Natural killer cell treated with Interleukin-12 subunit alpha and Interleukin-12 subunit beta and Interleukin-15 and Interleukin-18, amount 100 ng/mL, for 72 hours (primary cell): ENCODE results near the gene RRP36. TPM values are rescaled to one million over a fixed set of nuclear protein-coding genes. Genes with fewer than 3 reads are reported as not detected.
A peak's percentile ranks its signal among the peaks of the same experiment; 100 is the strongest.
"Not testable (repeated sequence)": the region's sequence is repeated elsewhere in the genome, so short reads cannot be mapped to it uniquely, and the experiment has no call there.

Experiments used
- ATAC-seq, 2 donors: fragments of 150-1000 bp; cut with Tn5 transposase in 1 of 2; sonication (Bioruptor Pico), chemical (Tn5 transposase) in 1 of 2; 2 replicates each; pipeline ENCODE4 v1.10.0; 2021
- DNase-seq: peaks from one replicate; pipeline ENCODE4 v3.0.0; 2022; ENCODE audit warnings: low spot score
- H3K27ac Mint-ChIP-seq, 2 donors: 1 replicate in 1 of 2; 2 replicates in 1 of 2; pipeline ENCODE4 v1.8.0; 2022; ENCODE audit warnings: mixed read lengths in 2 of 2, mild to moderate bottlenecking in 1 of 2, moderate library complexity in 1 of 2
- H3K27me3 Mint-ChIP-seq, 2 donors: 1 replicate in 1 of 2; 2 replicates in 1 of 2; pipeline ENCODE4 v1.8.0; 2022; ENCODE audit warnings: mixed read lengths in 2 of 2
- H3K36me3 Mint-ChIP-seq: one replicate; pipeline ENCODE4 v1.8.0; 2022; ENCODE audit warnings: mixed read lengths
- H3K4me1 Mint-ChIP-seq, 2 donors: 1 replicate in 1 of 2; 2 replicates in 1 of 2; pipeline ENCODE4 v1.8.0; 2022; ENCODE audit warnings: low read depth in 2 of 2, mixed read lengths in 2 of 2, mild to moderate bottlenecking in 1 of 2
- H3K4me3 Mint-ChIP-seq: one replicate; pipeline ENCODE4 v1.8.0; 2022; ENCODE audit warnings: mixed read lengths
- H3K9me3 Mint-ChIP-seq: 2 replicates; pipeline ENCODE4 v1.8.0; 2022; ENCODE audit warnings: mixed read lengths
- total RNA-seq, 2 donors: library from RNA; stranded (reverse); gene quantifications; one replicate each; pipeline ENCODE4 v1.2.3, GENCODE V29; 2022

The RRP36 gene
- total RNA-seq, 2 donors from 2014 or later, result 86.9 to 96.5 TPM

DNA sequence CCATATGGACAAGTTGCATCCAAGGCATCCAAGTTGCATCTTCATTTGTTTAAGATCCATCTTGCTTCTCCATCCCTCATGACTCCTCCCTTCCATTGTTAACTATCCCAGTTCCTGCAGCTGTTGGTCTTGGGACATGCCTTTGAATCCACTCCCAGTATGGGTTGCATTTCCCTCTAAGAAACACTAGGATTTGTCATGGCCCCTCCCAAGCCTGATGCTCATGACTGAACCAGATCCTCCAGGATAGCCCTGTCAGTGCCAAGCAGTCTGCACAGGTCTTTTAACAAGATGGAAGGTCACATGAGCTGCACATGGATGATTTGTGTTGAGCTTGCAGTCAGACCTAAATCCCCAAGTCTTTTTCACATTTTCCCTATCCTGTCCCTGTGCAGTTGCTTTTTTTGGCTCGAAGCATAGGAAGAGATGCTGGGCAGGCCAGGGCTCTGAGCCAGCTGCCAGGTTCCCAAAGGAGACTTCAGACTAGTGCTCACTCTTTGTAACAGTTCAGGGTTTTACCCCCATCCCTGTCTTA lies 32.9 kb upstream of the RRP36 start:
- DNase-seq, result no peak
- Mint-ChIP-seq H3K27ac (no peak overlapping the region), H3K4me3 (no peak overlapping the region), H3K4me1 (peaks cover 41 to 43% of the 10 kb centered on the region in 2 donors), H3K36me3 (peaks cover 5% of the 10 kb centered on the region), H3K9me3 (no peaks in the 10 kb centered on the region), H3K27me3 (no peaks in the 10 kb centered on the region)
- ATAC-seq, result no peak

DNA sequence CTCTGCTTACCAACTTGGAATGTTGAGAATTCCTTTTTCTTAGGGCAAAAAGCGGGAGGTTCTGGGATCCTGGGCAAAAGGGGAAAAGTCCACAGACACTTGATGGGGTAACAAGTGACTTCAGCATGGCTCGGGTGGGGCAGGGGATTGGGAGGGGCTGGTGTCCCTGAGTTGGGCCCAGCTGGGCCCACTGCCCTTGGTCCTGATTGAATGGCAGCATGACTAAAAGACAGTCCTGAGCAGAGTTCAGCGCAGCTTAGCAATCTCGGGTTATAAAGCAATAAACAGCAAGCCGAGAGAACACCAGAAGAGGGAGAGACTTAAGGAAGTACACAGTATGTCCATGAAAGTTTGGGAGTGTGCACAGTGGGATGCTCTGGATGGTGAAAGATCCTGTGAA lies 31.5 kb upstream of the RRP36 start:
- H3K9me3 Mint-ChIP-seq, result no peaks in the 10 kb centered on the region
- H3K27me3 Mint-ChIP-seq, result no peaks in the 10 kb centered on the region
- no peak for DNase-seq
- H3K27ac Mint-ChIP-seq, result no peak overlapping the region
- peaks cover 8% of the 10 kb centered on the region for H3K36me3 Mint-ChIP-seq
- ATAC-seq, result no peak
- H3K4me1 Mint-ChIP-seq, result peaks cover 33 to 38% of the 10 kb centered on the region in 2 donors
- H3K4me3 Mint-ChIP-seq, result no peak overlapping the region

DNA sequence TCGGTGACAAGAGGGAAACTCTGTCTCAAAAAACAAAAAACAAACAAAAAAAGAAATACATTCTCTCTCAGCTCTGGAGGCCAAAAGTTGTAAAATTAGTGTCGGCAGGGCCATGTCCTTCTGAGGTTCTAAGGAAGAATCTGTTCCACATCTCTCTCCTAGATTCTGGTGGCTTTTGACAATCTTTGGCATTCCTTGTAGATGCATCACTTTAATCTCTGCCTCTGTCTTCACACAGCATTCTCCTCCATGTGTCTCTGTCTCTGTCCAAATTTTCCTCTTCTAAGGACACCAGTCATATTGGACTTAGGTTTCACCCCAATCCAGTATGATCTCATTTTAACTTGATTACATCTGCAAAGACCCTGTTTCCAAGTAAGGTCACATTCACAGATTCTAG lies 28.0 kb upstream of the RRP36 start:
- Mint-ChIP-seq H3K9me3 (no peaks in the 10 kb centered on the region), H3K36me3 (peaks cover 4% of the 10 kb centered on the region), H3K4me3 (no peak overlapping the region), H3K4me1 (peaks cover 2 to 9% of the 10 kb centered on the region in 2 donors), H3K27me3 (no peaks in the 10 kb centered on the region), H3K27ac (no peak overlapping the region)
- ATAC-seq, result no peak
- no peak for DNase-seq

DNA sequence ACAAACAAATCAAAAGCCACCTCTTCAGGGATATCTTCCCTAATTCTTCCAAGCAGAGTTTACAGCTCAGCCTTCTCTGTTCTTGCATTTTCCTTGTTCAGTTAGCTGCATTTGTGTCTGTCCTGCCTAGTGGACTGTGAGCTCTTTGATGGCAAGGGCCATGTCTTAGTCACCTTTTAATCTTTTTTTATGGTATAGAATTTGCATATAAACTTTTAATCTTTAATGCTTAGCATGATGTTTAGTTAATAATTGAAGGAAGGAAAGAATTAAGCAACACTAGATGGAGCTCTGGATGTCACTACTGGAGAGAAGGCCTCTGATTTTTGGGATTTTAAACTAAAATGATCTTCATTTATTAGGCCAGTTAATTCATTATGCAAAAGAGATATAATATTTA lies 24.9 kb upstream of the RRP36 start:
- Mint-ChIP-seq H3K9me3 (no peaks in the 10 kb centered on the region), H3K27me3 (no peaks in the 10 kb centered on the region), H3K4me1 (peaks cover 0 to 6% of the 10 kb centered on the region in 2 donors), H3K36me3 (peaks cover 4% of the 10 kb centered on the region), H3K4me3 (no peak overlapping the region), H3K27ac (no peak overlapping the region)
- ATAC-seq (no peak), DNase-seq (no peak)

DNA sequence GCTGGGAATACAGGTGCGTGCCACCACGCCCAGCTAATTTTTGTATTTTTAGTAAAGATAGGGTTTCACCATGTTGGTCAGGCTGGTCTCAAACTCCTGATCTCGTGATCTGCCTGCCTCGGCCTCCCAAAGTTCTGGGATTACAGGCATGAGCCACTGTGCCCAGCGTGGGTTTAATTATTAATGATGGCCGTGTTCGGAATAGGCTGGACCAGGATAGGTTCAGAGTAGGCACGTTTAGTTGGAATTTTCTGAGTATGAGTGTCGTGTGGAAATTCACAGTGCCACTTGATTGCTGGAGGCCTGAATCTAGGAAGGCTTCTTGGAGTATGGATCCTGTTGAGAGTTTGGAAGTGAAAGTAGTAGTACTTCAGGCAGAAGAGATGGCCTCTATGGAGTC lies 23.2 kb upstream of the RRP36 start:
- H3K27ac Mint-ChIP-seq, DNase-seq, H3K9me3 Mint-ChIP-seq, H3K4me3 Mint-ChIP-seq, H3K36me3 Mint-ChIP-seq, ATAC-seq, H3K4me1 Mint-ChIP-seq, H3K27me3 Mint-ChIP-seq: not testable (repeated sequence)

DNA sequence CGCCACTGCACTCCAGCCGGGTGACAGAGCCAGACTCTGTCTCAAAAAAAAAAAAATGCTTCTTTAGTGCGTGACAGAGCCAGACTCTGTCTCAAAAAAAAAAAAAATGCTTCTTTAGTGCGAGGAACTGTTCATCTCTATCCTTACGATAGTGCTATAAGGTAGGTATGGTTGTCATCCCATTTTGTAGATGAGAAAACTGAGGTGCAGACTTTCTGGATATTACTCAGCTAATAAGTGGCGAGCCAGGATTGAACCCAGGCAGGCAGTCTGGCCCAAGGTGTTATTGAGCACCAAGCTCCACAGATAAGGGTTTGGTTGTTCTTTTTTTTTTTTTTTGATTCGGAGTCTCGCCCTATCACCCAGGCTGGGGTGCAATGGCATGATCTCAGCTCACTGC lies 19.6 kb upstream of the RRP36 start:
- DNase-seq, result no peak

DNA sequence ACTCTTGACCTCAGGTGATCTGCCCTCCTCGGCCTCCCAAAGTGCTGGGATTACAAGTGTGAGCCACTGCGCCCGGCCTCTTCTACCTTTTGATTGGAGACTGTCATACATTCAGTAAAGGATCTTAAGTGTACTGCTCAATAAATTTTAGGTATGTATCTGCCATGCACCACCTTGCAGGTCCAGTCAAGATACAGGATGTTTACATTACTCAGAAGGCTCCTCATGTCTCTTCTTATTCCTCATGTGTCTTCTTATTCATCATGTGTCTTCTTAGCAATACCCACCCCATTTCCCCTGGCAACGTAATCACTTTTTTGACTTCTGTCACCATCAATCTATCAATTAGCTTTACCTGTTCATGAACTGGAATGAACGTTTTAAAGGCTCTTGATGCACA lies 15.6 kb upstream of the RRP36 start:
- no peak overlapping the region for H3K27ac Mint-ChIP-seq
- H3K4me3 Mint-ChIP-seq, result no peak overlapping the region
- ATAC-seq (no peak), DNase-seq (no peak)
- no peaks in the 10 kb centered on the region for H3K27me3 Mint-ChIP-seq
- peaks cover 0 to 10% of the 10 kb centered on the region in 2 donors for H3K4me1 Mint-ChIP-seq
- no peaks in the 10 kb centered on the region for H3K9me3 Mint-ChIP-seq
- no peaks in the 10 kb centered on the region for H3K36me3 Mint-ChIP-seq

More for the DNA sequence above, 19.6 kb upstream of the RRP36 start:
- H3K27ac Mint-ChIP-seq, result no peak overlapping the region
- H3K27me3 Mint-ChIP-seq, result no peaks in the 10 kb centered on the region
- no peak overlapping the region for H3K4me3 Mint-ChIP-seq
- no peaks in the 10 kb centered on the region for H3K36me3 Mint-ChIP-seq
- H3K4me1 Mint-ChIP-seq, result peaks cover 0 to 9% of the 10 kb centered on the region in 2 donors
- H3K9me3 Mint-ChIP-seq, result no peaks in the 10 kb centered on the region
- ATAC-seq, result no peak

DNA sequence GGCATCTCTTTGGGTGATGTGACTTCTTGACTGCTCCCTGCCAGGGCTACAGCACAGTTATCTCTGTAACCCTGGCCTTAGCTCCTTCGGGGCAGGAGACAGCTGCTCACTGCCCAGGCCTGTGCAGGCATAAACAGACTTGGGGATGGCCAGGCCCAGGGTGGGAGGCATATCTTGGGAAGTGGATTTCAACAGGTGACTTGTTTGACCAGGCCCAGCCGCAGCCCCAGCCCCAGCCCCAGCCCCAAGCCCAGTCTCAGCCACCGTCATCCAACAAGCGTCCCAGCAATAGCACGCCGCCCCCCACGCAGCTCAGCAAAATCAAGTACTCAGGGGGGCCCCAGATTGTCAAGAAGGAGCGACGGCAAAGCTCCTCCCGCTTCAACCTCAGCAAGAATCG lies 15.2 kb upstream of the RRP36 start:
- no peaks in the 10 kb centered on the region for H3K36me3 Mint-ChIP-seq
- H3K4me1 Mint-ChIP-seq, result peaks cover 0 to 9% of the 10 kb centered on the region in 2 donors
- DNase-seq (no peak), ATAC-seq (no peak)
- no peaks in the 10 kb centered on the region for H3K9me3 Mint-ChIP-seq
- no peaks in the 10 kb centered on the region for H3K27me3 Mint-ChIP-seq
- no peak overlapping the region for H3K4me3 Mint-ChIP-seq
- H3K27ac Mint-ChIP-seq, result no peak overlapping the region

DNA sequence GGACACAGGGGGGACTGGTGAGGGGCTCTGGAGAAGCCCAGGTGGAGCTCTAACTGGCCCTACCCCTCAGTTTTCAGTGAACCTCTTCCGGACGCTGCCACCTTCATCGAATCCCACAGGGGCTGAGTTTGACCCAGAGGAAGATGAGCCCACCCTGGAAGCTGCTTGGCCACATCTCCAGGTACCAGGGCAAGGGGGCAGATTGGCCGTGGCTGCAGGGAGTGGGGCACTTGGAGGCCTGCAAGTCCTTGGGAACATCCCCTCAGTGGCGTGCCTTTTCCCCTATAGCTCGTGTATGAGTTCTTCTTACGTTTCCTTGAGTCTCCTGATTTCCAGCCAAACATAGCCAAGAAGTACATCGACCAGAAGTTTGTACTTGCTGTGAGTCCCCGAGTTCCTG lies 14.3 kb upstream of the RRP36 start:
- Mint-ChIP-seq H3K4me1 (peaks cover 9 to 16% of the 10 kb centered on the region in 2 donors), H3K9me3 (no peaks in the 10 kb centered on the region), H3K36me3 (no peaks in the 10 kb centered on the region), H3K4me3 (no peak overlapping the region), H3K27ac (no peak overlapping the region), H3K27me3 (no peaks in the 10 kb centered on the region)
- ATAC-seq, result no peak
- DNase-seq, result no peak

DNA sequence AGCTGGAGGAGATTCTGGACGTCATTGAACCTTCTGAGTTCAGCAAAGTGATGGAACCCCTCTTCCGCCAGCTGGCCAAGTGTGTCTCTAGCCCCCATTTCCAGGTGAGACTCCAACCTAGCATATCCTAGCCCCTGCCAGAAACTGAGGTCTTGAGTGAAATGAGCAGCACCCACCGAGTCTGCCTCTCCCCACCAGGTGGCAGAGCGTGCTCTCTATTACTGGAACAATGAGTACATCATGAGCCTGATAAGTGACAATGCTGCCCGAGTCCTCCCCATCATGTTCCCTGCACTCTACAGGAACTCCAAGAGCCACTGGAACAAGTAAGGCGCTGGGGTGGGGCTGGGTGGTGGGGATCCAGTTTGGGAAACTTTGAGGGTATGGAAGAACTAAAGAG lies 12.3 kb upstream of the RRP36 start:
- peaks cover 29 to 35% of the 10 kb centered on the region in 2 donors for H3K4me1 Mint-ChIP-seq
- DNase-seq (no peak), ATAC-seq (no peak)
- H3K36me3 Mint-ChIP-seq, result no peaks in the 10 kb centered on the region
- H3K9me3 Mint-ChIP-seq, result no peaks in the 10 kb centered on the region
- H3K4me3 Mint-ChIP-seq, result no peak overlapping the region
- no peak overlapping the region for H3K27ac Mint-ChIP-seq
- H3K27me3 Mint-ChIP-seq, result no peaks in the 10 kb centered on the region

DNA sequence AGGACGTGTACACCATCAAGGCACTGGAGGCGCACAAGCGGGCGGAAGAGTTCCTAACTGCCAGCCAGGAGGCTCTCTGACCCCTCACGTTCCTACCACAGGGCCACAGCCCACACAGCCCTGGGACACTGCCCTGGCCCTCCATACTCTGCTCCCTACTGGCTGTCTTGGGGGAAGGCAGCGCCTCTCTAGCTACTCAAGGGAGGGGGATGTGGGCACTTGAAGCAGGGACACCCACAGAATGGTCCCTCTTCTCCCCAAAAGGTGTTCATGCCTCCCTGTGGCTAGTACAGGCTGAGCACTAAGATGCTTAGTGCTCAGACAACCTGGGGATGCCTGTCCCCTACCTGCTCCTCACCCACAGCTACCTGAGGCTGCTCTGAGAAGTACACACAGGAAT lies 10.2 kb upstream of the RRP36 start:
- no peak for DNase-seq
- H3K36me3 Mint-ChIP-seq, result no peaks in the 10 kb centered on the region
- H3K27me3 Mint-ChIP-seq, result no peaks in the 10 kb centered on the region
- H3K4me3 Mint-ChIP-seq, result no peak overlapping the region
- H3K4me1 Mint-ChIP-seq, result peaks cover 42 to 45% of the 10 kb centered on the region in 2 donors
- ATAC-seq, result no peak
- peak overlapping the region in 1 of 2 donors; percentile 94 for H3K27ac Mint-ChIP-seq
- H3K9me3 Mint-ChIP-seq, result no peaks in the 10 kb centered on the region

DNA sequence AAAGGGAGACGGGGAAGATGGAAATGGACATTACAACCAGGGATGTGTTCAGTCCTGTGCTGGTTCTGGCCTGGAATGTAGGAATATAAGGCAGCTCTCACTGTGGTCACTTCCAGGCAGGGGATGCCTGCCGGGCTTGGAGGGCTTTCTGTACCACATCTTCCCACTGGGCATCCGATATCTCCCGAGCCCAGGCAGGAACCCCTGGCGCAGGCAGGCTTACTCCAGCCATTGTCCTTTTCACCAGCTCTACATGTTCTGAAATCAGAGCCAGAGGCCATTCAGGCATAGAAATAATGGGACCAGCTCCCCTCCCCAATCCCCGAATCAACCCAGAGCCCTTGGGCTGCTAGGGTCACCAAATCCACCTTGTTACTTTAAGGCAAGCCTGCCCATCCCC lies 9.1 kb upstream of the RRP36 start:
- no peaks in the 10 kb centered on the region for H3K9me3 Mint-ChIP-seq
- H3K4me3 Mint-ChIP-seq, result peak overlapping the region; percentile 92
- H3K27me3 Mint-ChIP-seq, result no peaks in the 10 kb centered on the region
- peak overlapping the region; percentile 94 to 95 for H3K27ac Mint-ChIP-seq
- peaks cover 43 to 46% of the 10 kb centered on the region in 2 donors for H3K4me1 Mint-ChIP-seq
- ATAC-seq (no peak), DNase-seq (no peak)
- H3K36me3 Mint-ChIP-seq, result no peaks in the 10 kb centered on the region

DNA sequence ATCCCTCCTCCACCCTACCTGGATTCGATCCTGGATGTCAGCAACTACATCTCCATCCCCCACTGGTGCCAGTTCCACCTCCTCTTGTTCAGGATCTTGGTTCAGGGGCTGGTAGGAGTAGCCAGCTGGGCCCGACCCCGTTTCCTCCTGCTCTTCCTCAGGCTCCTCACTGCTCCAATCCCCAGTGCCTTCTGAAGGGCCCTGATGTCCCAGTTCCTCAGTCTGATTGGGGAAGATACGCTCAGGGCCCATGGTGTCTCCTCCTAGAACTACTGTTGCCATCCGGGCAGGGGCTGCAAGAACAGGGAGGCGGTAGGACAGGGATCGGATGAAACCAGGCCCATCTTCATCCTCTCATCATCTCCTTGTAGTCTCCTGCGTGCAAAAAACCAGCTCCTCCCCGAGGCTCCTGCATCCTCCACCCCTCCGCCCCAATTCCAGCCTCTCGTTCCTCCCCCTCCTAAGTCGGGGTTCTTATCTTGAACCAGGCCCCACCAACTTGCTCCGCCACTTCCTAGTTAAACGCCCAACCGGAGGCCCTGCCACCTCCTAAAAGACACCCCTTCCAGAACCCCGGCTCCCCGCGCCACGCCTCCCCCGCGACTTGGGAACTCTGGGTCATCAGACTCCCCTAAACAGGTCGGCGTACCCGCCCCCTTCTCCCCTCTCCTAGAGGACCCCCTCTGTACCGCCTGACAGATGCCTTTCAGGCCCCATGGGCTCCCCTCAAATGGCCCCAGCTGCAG lies 8.2 kb upstream of the RRP36 start:
- peak overlapping the region; percentile 94 to 95 for H3K27ac Mint-ChIP-seq
- ATAC-seq (no peak), DNase-seq (no peak)
- no peaks in the 10 kb centered on the region for H3K36me3 Mint-ChIP-seq
- H3K9me3 Mint-ChIP-seq, result no peaks in the 10 kb centered on the region
- peak overlapping the region; percentile 92 for H3K4me3 Mint-ChIP-seq
- peaks cover 43 to 53% of the 10 kb centered on the region in 2 donors for H3K4me1 Mint-ChIP-seq
- H3K27me3 Mint-ChIP-seq, result no peaks in the 10 kb centered on the region

DNA sequence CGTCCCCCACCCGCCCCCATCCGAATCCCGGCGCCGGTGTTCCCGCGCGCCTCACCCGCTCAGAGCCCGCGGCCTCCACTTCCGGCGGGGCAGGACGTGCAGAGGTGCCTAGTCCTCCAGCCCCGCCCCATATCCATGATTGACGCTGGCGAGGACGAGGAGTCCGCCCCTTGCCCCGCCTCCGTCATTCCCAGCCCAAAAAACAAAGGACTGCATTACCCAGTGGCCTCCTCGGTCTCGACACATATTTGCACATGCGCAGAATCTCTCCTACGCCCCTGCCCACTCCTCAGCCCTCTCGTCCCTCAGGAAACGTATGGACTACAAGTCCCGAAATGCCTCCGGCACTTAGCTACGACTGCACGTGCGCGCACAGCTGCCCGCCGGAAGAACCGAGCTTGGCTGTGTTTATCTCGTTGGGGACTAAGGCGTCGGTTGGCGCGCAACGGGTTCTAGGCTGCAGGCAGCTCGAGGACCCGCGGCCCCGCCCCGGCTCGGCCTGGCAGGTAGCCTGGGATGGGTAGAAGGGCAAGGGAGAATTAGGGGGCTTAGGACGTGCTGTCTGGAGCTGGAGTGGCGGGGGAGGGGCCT lies 7.5 kb upstream of the RRP36 start, which contains the start of the genes KLHDC3 and MEA1:
Gene KLHDC3 (plus strand): TSS at position 407 of the 591 bp plus-strand sequence. CDS start 2,944 bp downstream, outside the sequence.
Gene MEA1 (minus strand): TSS at position 104 of the 591 bp plus-strand sequence. CDS start 133 bp downstream, outside the sequence.
- Mint-ChIP-seq H3K4me1 (peaks cover 43 to 53% of the 10 kb centered on the region in 2 donors), H3K27me3 (no peaks in the 10 kb centered on the region), H3K27ac (peak within 1 kb of the TSS; percentile 94 to 95), H3K9me3 (no peaks in the 10 kb centered on the region), H3K4me3 (peak within 1 kb of the TSS; percentile 92), H3K36me3 (peaks cover under 1% of the 10 kb centered on the region)
- DNase-seq (peak; percentile 99), ATAC-seq (peak; percentile 98 to 99)
